ENCODE measurements around the gene MAST3.
A peak's percentile ranks its signal among the peaks of the same experiment; 100 is the strongest.

The MAST3 gene

GRCh38 chr19:18176367-18177310 lies 79.1 kb downstream of the MAST3 start:
- H3K4me3 ChIP-seq (ENCODE audit: low read depth, low read length) = no peak overlapping the region

- H3K4me3 ChIP-seq (ENCODE audit: low read depth, low read length) = no peak overlapping the region
Measured at GRCh38 chr19:18179957-18180356, 82.4 kb downstream of the MAST3 start.

- no peak overlapping the region for H3K4me3 ChIP-seq (ENCODE audit: low read depth, low read length)
Measured at GRCh38 chr19:18183529-18183928, 86.0 kb downstream of the MAST3 start.

GRCh38 chr19:18185538-18185937 lies 88.0 kb downstream of the MAST3 start:
- H3K4me3 ChIP-seq (ENCODE audit: low read depth, low read length) = no peak overlapping the region

GRCh38 chr19:18190278-18190677 lies 92.7 kb downstream of the MAST3 start:
- no peak overlapping the region for H3K4me3 ChIP-seq (ENCODE audit: low read depth, low read length)

- H3K4me3 ChIP-seq (ENCODE audit: low read depth, low read length) = no peak overlapping the region
Measured at GRCh38 chr19:18191640-18192062, 94.1 kb downstream of the MAST3 start.

GRCh38 chr19:18192673-18193387 lies 95.3 kb downstream of the MAST3 start, which contains the start of gene MPV17L2:
Gene MPV17L2 (plus strand): TSS chr19:18193218. CDS start chr19:18193282, 64 bp downstream.
- H3K4me3 ChIP-seq (ENCODE audit: low read depth, low read length) = peak within 1 kb of the TSS; percentile 75

GRCh38 chr19:18193388-18194180 lies 96.0 kb downstream of the MAST3 start:
- H3K4me3 ChIP-seq (ENCODE audit: low read depth, low read length) = peak overlapping the region; percentile 75

GRCh38 chr19:18194181-18194530 lies 96.6 kb downstream of the MAST3 start:
- peak overlapping the region; percentile 75 for H3K4me3 ChIP-seq (ENCODE audit: low read depth, low read length)

GRCh38 chr19:18194554-18195238 lies 97.1 kb downstream of the MAST3 start:
- no peak overlapping the region for H3K4me3 ChIP-seq (ENCODE audit: low read depth, low read length)

GRCh38 chr19:18196511-18196845 lies 98.9 kb downstream of the MAST3 start:
- no peak overlapping the region for H3K4me3 ChIP-seq (ENCODE audit: low read depth, low read length)

GRCh38 chr19:18197306-18197705 lies 99.7 kb downstream of the MAST3 start:
- no peak overlapping the region for H3K4me3 ChIP-seq (ENCODE audit: low read depth, low read length)

- no peak overlapping the region for H3K4me3 ChIP-seq (ENCODE audit: low read depth, low read length)
Measured at GRCh38 chr19:18197941-18198340, 100.4 kb downstream of the MAST3 start.

- H3K4me3 ChIP-seq (ENCODE audit: low read depth, low read length) = no peak overlapping the region
Measured at GRCh38 chr19:18198374-18198773, 100.8 kb downstream of the MAST3 start.

All from iPS-11a (cell line).